GM19463 (cell line): ENCODE data around the gene CARD6.
"Not testable (repeated sequence)": the region's sequence is repeated elsewhere in the genome, so short reads cannot be mapped to it uniquely, and the experiment has no call there.

ENCODE experiments used
- ATAC-seq: cut with Tn5 transposase; IDR thresholded peaks from one replicate; pipeline ENCODE4 v1.9.1; 2021; ENCODE audit warnings: mild to moderate bottlenecking, moderate library complexity; ENCODE audit not compliant: unreplicated experiment

Gene CARD6

DNA sequence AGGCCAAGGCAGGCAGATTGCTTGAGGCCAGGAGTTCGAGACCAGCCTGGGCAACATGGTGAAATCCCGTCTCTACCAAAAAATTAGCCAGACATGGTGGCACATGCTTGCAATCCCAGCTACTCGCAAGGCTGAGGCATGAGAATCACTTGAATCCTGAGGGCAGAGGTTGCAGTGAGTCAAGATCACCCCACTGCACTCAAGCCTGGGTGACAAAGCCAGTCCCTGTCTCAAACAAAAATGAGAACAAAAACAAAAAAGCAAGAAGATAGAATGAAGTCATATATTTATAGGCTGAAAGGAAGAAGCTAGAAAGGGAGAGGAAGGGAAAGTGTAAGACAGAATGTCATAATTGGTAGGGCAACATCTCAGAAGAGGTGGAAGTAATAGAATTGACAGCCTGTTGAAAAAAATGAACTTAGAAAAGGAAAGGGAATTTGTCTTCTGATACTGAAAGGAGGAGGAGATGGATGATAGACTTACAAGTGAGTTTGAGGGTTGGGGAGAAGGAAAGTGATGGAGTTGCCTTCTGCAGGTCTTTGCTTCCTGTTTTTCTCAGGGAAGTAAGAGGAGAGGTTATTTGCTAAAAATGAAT is 32.2 kb downstream of the CARD6 start:
- ATAC-seq, result no peak

DNA sequence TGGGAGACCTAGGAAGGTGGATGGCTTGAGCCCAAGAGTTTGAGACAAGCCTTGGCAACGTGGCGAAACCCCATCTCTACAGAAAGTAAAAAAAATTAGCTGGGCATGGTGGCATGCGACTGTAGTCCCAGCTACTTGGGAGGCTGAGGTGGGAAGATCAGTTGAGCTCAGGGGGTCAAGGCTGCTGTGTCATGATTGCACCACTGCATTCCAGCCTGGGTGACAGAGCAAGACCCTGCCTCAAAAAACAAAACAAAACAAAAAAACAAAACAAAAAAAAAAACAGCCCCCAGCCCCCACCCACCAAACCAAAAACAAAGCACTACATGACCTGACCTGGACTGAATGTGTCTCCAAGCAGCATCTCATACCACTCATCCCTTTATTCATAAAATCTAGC is 34.8 kb downstream of the CARD6 start:
- ATAC-seq, result no peak

DNA sequence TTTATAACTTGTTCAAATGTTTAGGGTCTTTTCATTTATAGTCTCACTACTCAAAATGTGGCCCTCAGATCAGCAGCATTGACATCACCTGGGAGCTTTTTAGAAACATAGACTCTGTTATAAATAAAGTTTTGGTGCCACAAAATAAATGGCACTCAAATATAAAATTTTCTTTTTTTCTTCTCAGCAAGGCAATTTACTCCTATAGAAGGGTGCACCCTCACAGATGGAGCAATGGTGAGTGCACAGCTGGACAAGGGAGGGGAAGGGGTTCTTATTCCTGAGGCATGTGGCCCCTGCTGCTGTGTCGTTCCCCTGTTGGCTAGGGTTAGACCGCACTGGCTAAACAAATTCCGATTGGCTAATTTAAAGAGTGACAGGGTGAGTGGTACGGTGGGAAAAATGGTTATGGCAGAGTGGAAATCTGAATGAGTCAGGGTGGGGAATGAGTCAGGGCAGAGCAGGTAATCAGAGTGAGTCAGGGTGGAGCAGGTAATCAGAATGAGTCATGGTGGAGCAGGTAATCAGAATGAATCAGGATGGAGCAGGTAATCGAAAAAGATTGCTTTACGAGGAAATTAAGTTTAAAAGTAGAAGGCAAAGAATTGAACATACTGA is 36.3 kb downstream of the CARD6 start:
- no peak for ATAC-seq

DNA sequence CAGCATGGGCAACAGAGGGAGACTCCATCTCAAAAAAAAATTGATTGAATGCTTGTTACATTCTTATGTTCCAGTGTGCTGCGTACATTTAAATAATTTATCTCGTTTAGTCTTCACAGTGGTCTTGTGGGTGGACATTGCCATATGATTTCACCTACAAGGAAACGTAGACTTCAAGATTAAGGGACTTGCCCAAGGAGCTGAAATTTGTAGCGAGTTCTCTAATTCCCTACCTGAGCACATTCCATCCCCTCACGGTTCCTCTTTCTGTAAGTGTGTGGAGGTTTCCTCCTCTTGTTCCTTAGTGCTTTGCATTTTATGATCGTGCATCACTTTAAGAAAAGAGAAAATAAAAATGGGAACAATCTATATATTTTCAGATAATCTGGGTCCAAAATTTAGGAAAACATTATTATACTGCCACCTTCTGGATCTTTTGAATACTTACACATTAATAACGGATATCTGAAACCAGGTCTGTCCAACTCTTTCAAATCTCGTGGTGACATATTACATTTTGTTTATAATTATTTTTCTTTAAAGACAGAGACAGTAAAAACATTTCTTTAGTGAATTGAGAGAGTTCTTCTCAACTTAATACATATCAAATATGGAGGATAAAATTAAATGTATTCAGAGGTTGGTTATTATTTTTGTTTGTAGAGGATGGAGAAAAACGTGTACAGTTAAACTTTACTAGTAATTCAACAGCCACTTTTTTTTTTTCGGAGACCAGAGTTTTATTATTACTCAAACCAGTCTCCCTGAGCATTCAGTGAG is 38.2 kb downstream of the CARD6 start:
- no peak for ATAC-seq

DNA sequence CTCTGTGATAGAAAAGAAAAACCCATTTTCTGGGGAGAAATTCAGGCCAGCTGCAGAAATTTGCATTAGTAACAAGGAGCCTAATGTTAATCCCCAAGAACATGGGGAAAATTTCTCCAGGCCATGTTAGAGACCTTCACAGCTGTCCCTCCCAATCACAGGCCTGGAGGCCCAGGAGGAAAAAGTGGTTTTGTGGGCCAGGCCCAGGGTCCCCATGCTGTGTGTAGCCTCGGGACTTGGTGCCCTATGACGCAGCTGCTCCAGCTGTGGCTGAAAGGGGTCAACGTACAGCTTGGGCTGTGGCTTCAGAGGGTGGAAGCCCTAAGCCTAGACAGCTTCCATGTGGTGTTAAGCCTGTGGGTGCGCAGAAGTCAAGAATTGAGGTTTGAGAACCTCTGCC is 41.1 kb downstream of the CARD6 start:
- no peak for ATAC-seq

DNA sequence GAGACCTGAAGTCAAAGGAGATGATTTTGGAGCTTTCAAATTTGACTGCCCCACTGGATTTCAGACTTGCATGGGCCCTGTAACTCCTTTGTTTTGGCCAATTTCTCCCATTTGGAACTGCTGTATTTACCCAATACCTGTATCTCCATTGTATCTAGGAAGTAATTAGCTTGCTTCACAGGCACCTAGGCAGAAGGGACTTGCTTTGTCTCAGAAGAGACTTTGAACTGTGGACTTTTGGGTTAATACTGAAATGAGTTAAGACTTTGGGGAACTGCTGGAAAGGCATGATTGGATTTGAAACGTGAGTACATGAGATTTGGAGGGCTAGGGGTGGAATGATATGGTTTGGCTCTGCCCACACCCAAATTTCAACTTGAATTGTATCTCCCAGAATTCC is 41.9 kb downstream of the CARD6 start:
- not testable (repeated sequence) for ATAC-seq

DNA sequence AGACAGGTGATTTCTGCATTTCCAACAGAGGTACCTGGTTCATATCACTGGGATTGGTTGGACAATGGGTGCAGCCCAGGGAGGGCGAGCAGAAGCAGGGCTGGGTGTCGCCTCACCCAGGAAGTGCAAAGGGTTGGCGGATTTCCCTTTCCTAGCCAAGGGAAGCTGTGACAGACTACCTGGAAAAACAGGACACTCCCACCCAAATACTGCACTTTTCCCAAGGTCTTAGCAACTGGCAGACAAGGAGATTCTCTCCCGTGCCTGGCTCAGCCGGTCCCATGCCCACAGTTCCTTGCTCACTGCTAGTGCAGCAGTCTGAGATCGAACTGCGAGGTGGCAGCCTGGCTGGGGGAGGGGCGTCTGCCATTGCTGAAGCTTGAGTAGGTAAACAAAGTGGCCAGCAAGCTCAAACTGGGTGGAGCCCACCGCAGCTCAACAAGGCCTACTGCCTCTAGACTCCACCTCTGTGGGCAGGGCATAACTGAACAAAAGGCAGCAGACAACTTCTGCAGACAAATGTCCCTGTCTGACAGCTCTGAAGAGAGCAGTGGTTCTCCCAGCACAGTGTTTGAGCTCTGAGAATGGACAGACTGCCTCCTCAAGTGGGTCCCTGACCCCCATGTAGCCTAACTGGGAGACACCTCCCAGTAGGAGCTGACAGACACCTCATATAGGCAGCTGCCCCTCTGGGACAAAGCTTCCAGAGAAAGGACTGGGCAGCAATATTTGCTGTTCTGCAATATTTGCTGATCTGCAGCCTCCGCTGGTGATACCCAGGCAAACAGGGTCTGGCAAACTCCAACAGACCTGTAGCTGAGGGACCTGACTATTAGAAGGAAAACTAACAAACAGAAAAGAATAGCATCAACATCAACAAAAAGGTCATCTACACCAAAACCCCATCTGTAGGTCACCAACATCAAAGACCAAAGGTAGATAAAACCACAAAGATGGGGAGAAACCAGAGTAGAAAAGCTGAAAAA is 54.6 kb downstream of the CARD6 start:
- not testable (repeated sequence) for ATAC-seq

DNA sequence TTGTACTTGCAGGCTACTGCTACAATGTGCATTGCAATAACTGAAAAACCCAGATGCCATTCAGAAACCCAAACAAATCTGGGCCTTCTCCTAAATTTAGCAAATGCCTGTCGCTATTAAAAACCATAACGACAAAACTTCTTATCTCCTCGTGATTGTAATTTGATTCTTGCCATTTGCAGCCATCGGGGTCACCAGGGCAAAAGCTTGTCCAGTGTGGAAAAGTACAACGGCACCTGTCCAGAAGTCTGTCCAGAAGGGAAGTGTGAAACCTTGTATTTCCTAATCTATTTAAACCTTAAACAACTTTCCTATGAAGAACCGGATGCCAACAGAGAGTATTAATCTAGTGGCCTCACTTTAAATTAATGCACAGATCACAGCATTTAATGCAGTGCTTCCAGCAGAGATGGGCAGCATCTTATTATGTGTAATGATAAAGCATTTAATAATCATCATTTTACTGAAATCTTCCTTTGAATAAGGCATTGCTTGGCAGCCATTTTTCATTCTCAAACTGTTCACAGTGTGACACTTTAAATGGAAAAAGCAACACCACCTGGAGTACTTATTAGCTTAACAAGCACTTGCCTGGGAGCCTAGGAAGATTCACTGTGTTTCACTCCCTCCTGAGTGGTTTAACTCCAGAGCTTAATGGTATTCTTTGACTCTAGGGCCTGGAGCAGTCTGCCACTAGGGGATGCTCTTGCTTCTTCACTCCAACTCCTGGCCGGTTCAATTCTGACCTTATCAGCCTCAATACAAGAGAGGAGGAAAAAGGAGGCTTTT is 63.2 kb downstream of the CARD6 start:
- peak; percentile 93 for ATAC-seq

DNA sequence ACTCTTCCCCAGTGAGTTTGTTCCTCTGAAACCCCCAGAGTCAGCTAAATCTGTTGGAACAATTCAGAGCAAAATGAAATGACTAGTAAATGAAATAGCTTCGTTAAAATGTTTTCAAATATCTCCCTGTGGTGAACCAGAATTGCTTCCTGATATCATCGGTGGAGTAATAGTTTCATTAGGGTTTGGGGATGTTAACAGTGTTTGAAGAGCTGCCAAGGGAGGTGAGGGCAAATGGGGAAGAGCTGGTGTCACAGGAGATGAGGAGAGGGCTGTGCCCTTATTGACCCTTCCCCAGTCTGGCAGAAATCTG is 63.8 kb downstream of the CARD6 start:
- ATAC-seq, result no peak

DNA sequence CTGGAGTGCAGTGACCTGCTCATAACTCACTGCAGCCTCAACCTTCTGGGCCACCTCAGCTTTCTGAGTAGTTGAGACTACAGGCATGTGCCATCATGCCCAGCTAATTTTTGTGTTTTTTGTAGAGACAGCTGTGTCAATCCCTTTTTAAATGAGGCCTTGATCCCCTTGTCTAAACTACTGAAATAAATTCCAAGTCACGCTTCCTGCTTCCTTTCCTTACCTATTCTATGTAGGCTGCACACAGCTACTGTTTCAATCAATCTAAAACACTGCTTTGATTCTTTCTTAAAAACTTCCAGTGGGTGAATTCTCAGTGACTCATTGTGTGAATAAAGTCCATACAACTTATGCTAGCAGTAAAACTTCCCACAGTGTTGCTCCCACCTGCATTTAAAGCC is 65.2 kb downstream of the CARD6 start:
- no peak for ATAC-seq

DNA sequence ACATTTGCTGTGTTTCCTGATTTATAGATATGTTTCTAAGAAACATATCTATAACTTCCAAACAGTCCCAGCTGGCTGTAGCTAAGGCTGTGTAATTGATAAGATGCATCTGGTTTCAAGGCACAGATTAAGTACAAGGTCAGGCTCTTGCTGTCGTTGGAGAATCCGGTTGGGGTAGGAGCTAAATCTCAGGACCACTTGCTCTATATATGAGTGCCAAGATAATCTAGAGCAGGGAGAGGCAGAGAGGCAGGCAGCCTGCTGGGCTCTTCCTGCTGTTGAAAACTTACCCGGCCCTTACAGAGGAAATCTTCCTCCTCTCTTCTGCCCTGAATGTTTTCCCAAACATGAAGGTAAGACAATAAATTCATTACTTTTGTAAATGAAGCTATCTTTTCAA is 68.1 kb downstream of the CARD6 start, which contains the start of gene C7:
Gene C7, plus strand, starts transcription at position 234 of the 400 bp plus-strand sequence. Its CDS starts 114 bp downstream, at position 348.
- no peak for ATAC-seq

DNA sequence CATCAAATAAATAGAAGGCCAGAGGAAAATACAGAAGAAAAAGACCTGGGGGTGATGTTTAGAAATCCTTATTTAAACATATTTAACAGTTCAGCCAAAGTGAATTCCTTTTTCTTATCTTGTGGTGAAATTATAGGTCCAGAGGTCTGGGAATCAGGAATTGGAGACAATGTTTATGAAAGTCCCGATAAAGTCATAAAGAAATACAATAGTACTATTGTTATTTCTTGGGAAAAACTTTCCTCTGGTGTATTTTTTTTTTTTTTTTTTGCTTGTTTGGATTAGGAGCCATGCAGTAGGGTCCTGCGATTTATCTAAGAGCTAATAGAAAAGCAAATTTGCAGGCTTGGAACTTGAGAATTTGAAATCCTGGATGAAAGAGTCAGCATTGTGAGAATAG is 68.6 kb downstream of the CARD6 start:
- no peak for ATAC-seq
